K562 (cell line): ENCODE data around the gene NELFE. TPM values are rescaled to one million over a fixed set of nuclear protein-coding genes. Genes with fewer than 3 reads are reported as not detected.

Experiments used
- AFF1 ChIP-seq, 2 experiments: fragments of 450-650 bp; IDR thresholded peaks; 2 replicates each; pipeline ENCODE4 v1.6.1; 2018; ENCODE audit warnings: mild to moderate bottlenecking in 2 of 2, low read depth in 1 of 2; ENCODE audit not compliant: partially characterized antibody in 2 of 2
- ARID1B ChIP-seq: fragments of 450-650 bp; IDR thresholded peaks from 2 replicates; pipeline ENCODE4 v1.6.1; 2016; ENCODE audit warnings: antibody characterized with exemption, mild to moderate bottlenecking, inconsistent platforms
- ATF6 ChIP-seq: sonication (generic); formaldehyde crosslinking; IDR thresholded peaks from 2 replicates; pipeline ENCODE4 v1.4.0; 2020; ENCODE audit warnings: mild to moderate bottlenecking, missing genetic modification reagents
- BACH1 ChIP-seq: fragments of 200-800 bp; sonication (Bioruptor generic); IDR thresholded peaks from 2 replicates; pipeline ENCODE4 v1.6.1; 2016; ENCODE audit warnings: missing genetic modification characterization, missing compliant biosample characterization
- BCL6 ChIP-seq: fragments of 250-450 bp; sonication (Bioruptor Pico); IDR thresholded peaks from 2 replicates; pipeline ENCODE4 v1.4.0; 2020
- DMBX1 ChIP-seq: fragments of 250-450 bp; sonication (Bioruptor Pico); IDR thresholded peaks from 2 replicates; pipeline ENCODE4 v1.8.0; 2022; ENCODE audit warnings: inconsistent platforms, mild to moderate bottlenecking, moderate library complexity, borderline replicate concordance
- DNMT1 ChIP-seq: fragments of 450-650 bp; IDR thresholded peaks from 2 replicates; pipeline ENCODE4 v1.6.1; 2016; ENCODE audit warnings: antibody characterized with exemption, mild to moderate bottlenecking
- ELF4 ChIP-seq: fragments of 450-650 bp; formaldehyde crosslinking; IDR thresholded peaks from 2 replicates; pipeline ENCODE4 v1.4.0; 2022; ENCODE audit warnings: missing genetic modification characterization
- ELK3 ChIP-seq: fragments of 450-650 bp; formaldehyde crosslinking; IDR thresholded peaks from 2 replicates; pipeline ENCODE4 v1.4.0; 2020; ENCODE audit warnings: mild to moderate bottlenecking
- PKNOX1 ChIP-seq: fragments of 450-650 bp; IDR thresholded peaks from 2 replicates; pipeline ENCODE4 v1.6.1; 2016
- POLR2AphosphoS5 ChIP-seq: IDR thresholded peaks from 2 replicates; pipeline ENCODE4 v1.6.1; 2011; ENCODE audit warnings: mild to moderate bottlenecking, low read depth, low read length, moderate library complexity; ENCODE audit not compliant: control insufficient read depth, insufficient read depth
- THAP12 ChIP-seq: fragments of 250-450 bp; sonication (Bioruptor Pico); IDR thresholded peaks from 2 replicates; pipeline ENCODE4 v1.9.0; 2021; ENCODE audit warnings: mild to moderate bottlenecking, inconsistent platforms
- ZNF239 ChIP-seq: fragments of 250-450 bp; sonication (Bioruptor Pico); IDR thresholded peaks from 2 replicates; pipeline ENCODE4 v1.4.0; 2020; ENCODE audit warnings: mild to moderate bottlenecking
- ZNF717 ChIP-seq: fragments of 250-450 bp; sonication (Bioruptor Pico); IDR thresholded peaks from 2 replicates; pipeline ENCODE4 v1.5.0; 2021
- ZNF785 ChIP-seq: fragments of 250-450 bp; sonication (Bioruptor Pico); IDR thresholded peaks from 2 replicates; pipeline ENCODE4 v1.4.0; 2020; ENCODE audit warnings: mild to moderate bottlenecking
- polyA plus RNA-seq, 8 experiments: library from polyadenylated mRNA; depleted of rRNA in 4 of 8; stranded (reverse) in 5 of 8; unstranded in 3 of 8; fragments of >200 nt; fragmentation: Nextera tagmentation in 2 of 8; fragmentation: Illumina TruSeq in 1 of 8; extraction: Ambion mirVana in 2 of 8; extraction: Trizol in 1 of 8; gene quantifications; 2 replicates each; pipeline versions ENCODE4 v1.2.1 to v1.2.3, GENCODE V29; 2011 to 2014; ENCODE audit warnings: inconsistent platforms in 1 of 8, missing spikeins in 1 of 8
- total RNA-seq, 7 experiments: library from RNA; depleted of rRNA in 6 of 7; stranded (reverse); fragments of >200 nt in 6 of 7; fragmentation: Illumina TruSeq in 2 of 7; extraction: Trizol in 2 of 7; gene quantifications; 2 replicates each; pipeline versions ENCODE4 v1.2.1 to v1.2.3, GENCODE V29; 2011 to 2021; ENCODE audit warnings: low replicate concordance in 1 of 7

NELFE gene
- total and polyA plus RNA-seq, 9 of the 15 experiments (the other 6 are each of a cell fraction or from before 2014, with no cell fraction given), result 15.2 to 157 (median 91.5) TPM

GRCh38 chr6:31948753-31949413, 9.9 kb downstream of the NELFE start (continued):
- TF ChIP-seq ATF6 (CRISPR knock-in tag) (no peak), ZNF717 (CRISPR knock-in tag) (no peak), DNMT1 (no peak), THAP12 (no peak), POLR2AphosphoS5 (peak; percentile 27; the same call in 1 of the 2 replicates), PKNOX1 (peak; percentile 92), AFF1 (IDR thresholded peaks at IDR 0.05; ENCODE audit: low read depth in 1 of 2, partially characterized antibody in 2 of 2) (peak in 1 of 2 experiments; percentile 10), DMBX1 (0 out of 2 replicates have a peak, but pooled peaks have one; percentile 20), BCL6 (CRISPR knock-in tag) (no peak), ELK3 (CRISPR knock-in tag) (no peak), ARID1B (peak; percentile 86), ZNF785 (no peak), ZNF239 (CRISPR knock-in tag) (no peak), ELF4 (CRISPR knock-in tag) (peak; percentile 49; the same call in 1 of the 2 replicates), BACH1 (tag) (0 out of 2 replicates have a peak, but pooled peaks have one; percentile 67)
